Neural cell (in vitro differentiated cells): Measurements from ENCODE around the gene LPCAT1. TPM values are rescaled to one million over a fixed set of nuclear protein-coding genes. Genes with fewer than 3 reads are reported as not detected.
"Not testable (repeated sequence)": the region's sequence is repeated elsewhere in the genome, so short reads cannot be mapped to it uniquely, and the experiment has no call there.

Experiments
- H2AFZ ChIP-seq: fragments of 200-600, 300-800 bp; sonication (generic), shearing (Covaris generic); 2 replicates; pipeline ENCODE4 v1.6.0; 2014; ENCODE audit warnings: low read depth, mild to moderate bottlenecking, antibody characterized with exemption, low read length, moderate library complexity
- H3F3A ChIP-seq: fragments of 200-600 bp; shearing (Covaris generic); 2 replicates; pipeline ENCODE4 v1.6.1; 2016; ENCODE audit warnings: mild to moderate bottlenecking, moderate library complexity, mixed read lengths, antibody characterized with exemption, low read length; ENCODE audit not compliant: insufficient read depth, poor library complexity, severe bottlenecking
- H3K27ac ChIP-seq: fragments of 200-600, 300-800 bp; sonication (generic), shearing (Covaris generic); 2 replicates; pipeline ENCODE4 v1.5.1; 2014; ENCODE audit warnings: mild to moderate bottlenecking, low read length, moderate library complexity
- H3K27me3 ChIP-seq: fragments of 300-800, 200-600 bp; sonication (generic), shearing (Covaris generic); 2 replicates; pipeline ENCODE4 v1.6.0; 2014; ENCODE audit warnings: mild to moderate bottlenecking, low read depth, low read length, moderate library complexity; ENCODE audit not compliant: insufficient read depth
- H3K36me3 ChIP-seq: fragments of 300-800, 200-600 bp; sonication (generic), shearing (Covaris generic); 2 replicates; pipeline ENCODE4 v1.5.1; 2014; ENCODE audit warnings: mild to moderate bottlenecking, antibody characterized with exemption, low read length, moderate library complexity; ENCODE audit not compliant: insufficient read depth
- H3K4me2 ChIP-seq: fragments of 300-800, 200-600 bp; sonication (generic), shearing (Covaris generic); 2 replicates; pipeline ENCODE4 v1.6.0; 2014; ENCODE audit warnings: mild to moderate bottlenecking, low read length
- H3K4me3 ChIP-seq: fragments of 300-800, 200-600 bp; sonication (generic), shearing (Covaris generic); 2 replicates; pipeline ENCODE4 v1.5.1; 2014; ENCODE audit warnings: mild to moderate bottlenecking, low read length, moderate library complexity
- H3K79me2 ChIP-seq: fragments of 200-600 bp; shearing (Covaris generic); replicated peaks from 2 replicates; pipeline ENCODE4 v1.6.0; 2014; ENCODE audit warnings: mild to moderate bottlenecking, low read length, moderate library complexity; ENCODE audit not compliant: insufficient read depth
- H3K9ac ChIP-seq: fragments of 300-800, 200-600 bp; sonication (generic), shearing (Covaris generic); 2 replicates; pipeline ENCODE4 v1.6.1; 2016; ENCODE audit warnings: mild to moderate bottlenecking, low read length, mixed read lengths
- H3K9me2 ChIP-seq: fragments of 200-600 bp; shearing (Covaris generic); 2 replicates; pipeline ENCODE4 v1.6.1; 2016; ENCODE audit warnings: mild to moderate bottlenecking, low read length, mixed read lengths; ENCODE audit not compliant: insufficient read depth
- H3K9me3 ChIP-seq: fragments of 200-600, 300-800 bp; sonication (generic), shearing (Covaris generic); 2 replicates; pipeline ENCODE4 v1.6.1; 2016; ENCODE audit warnings: mild to moderate bottlenecking, mixed run types, low read length, moderate library complexity, mixed read lengths
- H4K20me1 ChIP-seq: fragments of 200-600 bp; shearing (Covaris generic); 2 replicates; pipeline ENCODE4 v1.6.1; 2016; ENCODE audit warnings: mild to moderate bottlenecking, mixed run types; ENCODE audit not compliant: insufficient read depth
- EP300 ChIP-seq: fragments of 450-650 bp; conservative IDR thresholded peaks from 2 replicates; pipeline ENCODE4 v1.6.1; 2014; ENCODE audit warnings: antibody characterized with exemption, mild to moderate bottlenecking, moderate library complexity; ENCODE audit not compliant: poor library complexity, severe bottlenecking
- EZH2 ChIP-seq: fragments of 200-600, 300-800 bp; shearing (Covaris generic), sonication (generic); IDR thresholded peaks from 2 replicates; pipeline ENCODE4 v1.6.1; 2014; ENCODE audit warnings: antibody characterized with exemption, low read length, borderline replicate concordance, mild to moderate bottlenecking; ENCODE audit not compliant: insufficient read depth, poor library complexity, severe bottlenecking
- MXI1 ChIP-seq: fragments of 450-650 bp; conservative IDR thresholded peaks from 2 replicates; pipeline ENCODE4 v1.6.1; 2014; ENCODE audit warnings: antibody characterized with exemption, mild to moderate bottlenecking; ENCODE audit not compliant: poor library complexity, severe bottlenecking
- POLR2AphosphoS5 ChIP-seq: IDR thresholded peaks from 2 replicates; pipeline ENCODE4 v1.6.1; 2012
- RAD21 ChIP-seq: fragments of 450-650 bp; conservative IDR thresholded peaks from 2 replicates; pipeline ENCODE4 v1.6.1; 2014; ENCODE audit warnings: antibody characterized with exemption, mild to moderate bottlenecking, moderate library complexity
- REST ChIP-seq: IDR thresholded peaks from 2 replicates; pipeline ENCODE4 v1.6.1; 2012; ENCODE audit warnings: borderline replicate concordance
- SMC3 ChIP-seq: fragments of 450-650 bp; conservative IDR thresholded peaks from 2 replicates; pipeline ENCODE4 v1.6.1; 2014; ENCODE audit warnings: antibody characterized with exemption, mild to moderate bottlenecking, moderate library complexity; ENCODE audit not compliant: poor library complexity
- TAF1 ChIP-seq: IDR thresholded peaks from 2 replicates; pipeline ENCODE4 v1.6.1; 2012; ENCODE audit warnings: low read depth
- polyA plus RNA-seq: library from polyadenylated mRNA; depleted of rRNA; stranded (reverse); fragments of >200 nt; gene quantifications from 2 replicates; pipeline ENCODE4 v1.2.3, GENCODE V29; 2014
- TF ChIP-seq, protein P1 (sequence below): fragments of 450-650 bp; IDR thresholded peaks from 2 replicates; pipeline ENCODE4 v1.5.1; 2014; ENCODE audit warnings: antibody characterized with exemption, mild to moderate bottlenecking, moderate library complexity; ENCODE audit not compliant: poor library complexity, severe bottlenecking

Gene LPCAT1
- polyA plus RNA-seq, 1 donor from 2014 or later, result 61.8 TPM

- no peak overlapping the region for H3K4me2 ChIP-seq
- H3K4me3 ChIP-seq, result no peak overlapping the region
- H3K79me2 ChIP-seq, result no peaks in the 10 kb centered on the region
- no peaks in the 10 kb centered on the region for H3F3A ChIP-seq
- no peak overlapping the region for H3K9ac ChIP-seq
- no peaks in the 10 kb centered on the region for H3K9me3 ChIP-seq
- H3K9me2 ChIP-seq, result no peaks in the 10 kb centered on the region
- no peaks in the 10 kb centered on the region for H3K36me3 ChIP-seq
- TF ChIP-seq SMC3 (no peak), POLR2AphosphoS5 (no peak), RAD21 (no peak)
- H3K27me3 ChIP-seq, result no peaks in the 10 kb centered on the region
- no peak overlapping the region for H3K27ac ChIP-seq
- H2AFZ ChIP-seq, result no peak overlapping the region
- peaks cover 3% of the 10 kb centered on the region for H4K20me1 ChIP-seq
These were observed 7.7 kb downstream of the LPCAT1 start for GRCh38 chr5:1515921-1516571.

DNA sequence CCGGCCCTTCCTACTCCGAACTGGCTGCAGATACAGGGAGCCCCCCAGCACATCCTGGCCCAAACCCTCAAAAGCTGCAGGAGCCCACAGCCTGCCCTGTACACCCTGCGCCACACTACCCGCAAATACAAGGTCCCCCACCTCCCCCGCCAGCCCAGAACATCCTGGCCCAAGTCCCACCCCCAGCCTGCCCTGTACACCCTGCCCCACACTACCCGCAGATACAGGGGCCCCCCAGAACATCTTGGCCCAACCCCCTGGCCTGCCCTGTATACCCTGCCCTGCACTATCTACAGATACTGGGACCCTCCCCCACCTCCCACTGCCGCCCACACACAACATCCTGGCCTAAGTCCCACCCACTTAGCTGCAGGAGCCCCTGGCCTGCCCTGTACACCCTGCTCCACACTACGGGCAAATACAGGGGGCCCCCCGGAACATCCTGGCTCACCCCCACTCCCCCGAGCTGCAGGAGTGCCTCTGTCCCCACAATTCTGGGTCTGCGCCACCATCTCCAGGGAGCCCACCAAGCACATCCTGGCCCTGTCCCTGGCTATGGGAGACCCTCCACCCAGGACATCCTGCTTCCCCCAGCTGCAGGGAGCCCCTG lies 8.3 kb downstream of the LPCAT1 start:
- Histone ChIP-seq H3K4me3 (no peak overlapping the region), H3K9ac (no peak overlapping the region), H4K20me1 (no peaks in the 10 kb centered on the region), H3K9me3 (no peaks in the 10 kb centered on the region), H3K27ac (no peak overlapping the region), H3K36me3 (no peaks in the 10 kb centered on the region), H3K4me2 (no peak overlapping the region), H3K79me2 (no peaks in the 10 kb centered on the region), H2AFZ (no peak overlapping the region), H3K27me3 (no peaks in the 10 kb centered on the region), H3K9me2 (no peaks in the 10 kb centered on the region), H3F3A (no peaks in the 10 kb centered on the region)
- TF ChIP-seq SMC3, result no peak
- TF ChIP-seq EP300, result no peak
- TF ChIP-seq TAF1, result no peak
- TF ChIP-seq REST, result no peak
- TF ChIP-seq EZH2, result no peak
- no peak for TF ChIP-seq RAD21
- no peak for TF ChIP-seq MXI1
- TF ChIP-seq, protein P1, sequence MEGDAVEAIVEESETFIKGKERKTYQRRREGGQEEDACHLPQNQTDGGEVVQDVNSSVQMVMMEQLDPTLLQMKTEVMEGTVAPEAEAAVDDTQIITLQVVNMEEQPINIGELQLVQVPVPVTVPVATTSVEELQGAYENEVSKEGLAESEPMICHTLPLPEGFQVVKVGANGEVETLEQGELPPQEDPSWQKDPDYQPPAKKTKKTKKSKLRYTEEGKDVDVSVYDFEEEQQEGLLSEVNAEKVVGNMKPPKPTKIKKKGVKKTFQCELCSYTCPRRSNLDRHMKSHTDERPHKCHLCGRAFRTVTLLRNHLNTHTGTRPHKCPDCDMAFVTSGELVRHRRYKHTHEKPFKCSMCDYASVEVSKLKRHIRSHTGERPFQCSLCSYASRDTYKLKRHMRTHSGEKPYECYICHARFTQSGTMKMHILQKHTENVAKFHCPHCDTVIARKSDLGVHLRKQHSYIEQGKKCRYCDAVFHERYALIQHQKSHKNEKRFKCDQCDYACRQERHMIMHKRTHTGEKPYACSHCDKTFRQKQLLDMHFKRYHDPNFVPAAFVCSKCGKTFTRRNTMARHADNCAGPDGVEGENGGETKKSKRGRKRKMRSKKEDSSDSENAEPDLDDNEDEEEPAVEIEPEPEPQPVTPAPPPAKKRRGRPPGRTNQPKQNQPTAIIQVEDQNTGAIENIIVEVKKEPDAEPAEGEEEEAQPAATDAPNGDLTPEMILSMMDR, result no peak
- no peak for TF ChIP-seq POLR2AphosphoS5

GRCh38 chr5:1514819-1515310 lies 8.9 kb downstream of the LPCAT1 start:
- H2AFZ ChIP-seq, H3K9me2 ChIP-seq, H3K4me3 ChIP-seq, H3F3A ChIP-seq, H3K79me2 ChIP-seq, H3K9me3 ChIP-seq, H3K27ac ChIP-seq, H4K20me1 ChIP-seq, H3K9ac ChIP-seq, H3K36me3 ChIP-seq, H3K27me3 ChIP-seq, H3K4me2 ChIP-seq: not testable (repeated sequence)
